K562 (cell line): Measurements from ENCODE around the gene CD37. TPM values are rescaled to one million over a fixed set of nuclear protein-coding genes. Genes with fewer than 3 reads are reported as not detected.
A peak's percentile ranks its signal among the peaks of the same experiment; 100 is the strongest.

Source experiments
- ATAC-seq: fragments of 200-7000 bp; cut with Tn5 transposase; 3 replicates; pipeline ENCODE4 v1.9.1; 2020; ENCODE audit warnings: moderate library complexity
- BruUV-seq: library from RNA; stranded (reverse); fragments of 400-500 nt; replicated peaks from 2 replicates; lab custom pipeline; 2021; lab: Mats Ljungman, UMichigan
- CTCF ChIA-PET: fragments of 300-600 bp; formaldehyde crosslinking; extraction: SDS; loops from one replicate; lab custom pipeline; 2021; ENCODE audit warnings: low intra/inter-chr PET ratio; lab: Yijun Ruan, JAX
- POLR2A ChIA-PET: fragments of 300-600, 350-650 bp; sonication (Branson Sonifier 250); formaldehyde crosslinking; extraction: SDS; loops from one replicate; lab custom pipeline; 2021; ENCODE audit warnings: antibody characterized with exemption, inconsistent platforms; lab: Yijun Ruan, JAX
- DNase-seq, 4 experiments: peaks; one replicate each; pipeline versions ENCODE4 v3.0.0 to v3.0.0-alpha.2; 2011 to 2018; ENCODE audit warnings: low spot score in 3 of 4, mixed read lengths in 3 of 4; ENCODE audit errors: extremely low read depth in 1 of 4
- FAIRE-seq: peaks from 2 replicates; lab custom pipeline; 2011; peaks lifted over from hg19 to GRCh38; lab: Jason Lieb, UNC
- H2AFZ ChIP-seq: 2 replicates; pipeline ENCODE4 v1.6.0; 2011; ENCODE audit warnings: low read depth, low read length, control low read depth, inconsistent platforms
- H3K27ac ChIP-seq: fragments of 200-600 bp; 3 replicates; pipeline ENCODE4 v1.8.0; 2011; ENCODE audit warnings: low read depth, mild to moderate bottlenecking, control low read depth, inconsistent platforms, low read length, moderate library complexity, mixed read lengths; ENCODE audit errors: extremely low read depth
- H3K27me3 ChIP-seq, 2 experiments: fragments of 300-600 bp in 1 of 2; 2 replicates in 1 of 2; 3 replicates in 1 of 2; pipeline versions ENCODE4 v1.6.0 to v1.8.0; 2011; ENCODE audit warnings: inconsistent platforms in 2 of 2, low read length in 2 of 2, mild to moderate bottlenecking in 1 of 2, mixed read lengths in 1 of 2, moderate library complexity in 1 of 2; ENCODE audit not compliant: control insufficient read depth in 2 of 2, insufficient read depth in 2 of 2
- H3K36me3 ChIP-seq: fragments of 300-600 bp; 3 replicates; pipeline ENCODE4 v1.8.0; 2011; ENCODE audit warnings: mild to moderate bottlenecking, low read length, inconsistent platforms; ENCODE audit not compliant: control insufficient read depth, insufficient read depth
- H3K4me1 ChIP-seq, 2 experiments: fragments of 200-600 bp in 1 of 2; replicated peaks in 1 of 2; 2 replicates in 1 of 2; 3 replicates in 1 of 2; pipeline versions ENCODE4 v1.5.1 to v1.8.0; 2011; ENCODE audit warnings: inconsistent platforms in 2 of 2, low read length in 2 of 2, mild to moderate bottlenecking in 1 of 2, mixed read lengths in 1 of 2, moderate library complexity in 1 of 2; ENCODE audit not compliant: control insufficient read depth in 2 of 2, insufficient read depth in 2 of 2
- H3K4me2 ChIP-seq: 2 replicates; pipeline ENCODE4 v1.6.1; 2011; ENCODE audit warnings: low read length, control low read depth, inconsistent platforms, mixed read lengths; ENCODE audit not compliant: insufficient read depth
- H3K4me3 ChIP-seq: fragments of 200-600 bp; sonication (generic), shearing (Covaris generic); 2 replicates; pipeline ENCODE4 v1.5.1; 2016; ENCODE audit warnings: control low read depth, inconsistent platforms
- H3K79me2 ChIP-seq: fragments of 200-600 bp; 3 replicates; pipeline ENCODE4 v1.8.0; 2011; ENCODE audit warnings: low read length, inconsistent platforms; ENCODE audit not compliant: control insufficient read depth, insufficient read depth
- H3K9ac ChIP-seq, 2 experiments: 2 replicates each; pipeline versions ENCODE4 v1.6.0 to v1.6.1; 2011; ENCODE audit warnings: low read depth in 2 of 2, low read length in 2 of 2, control low read depth in 1 of 2, inconsistent platforms in 1 of 2, mild to moderate bottlenecking in 1 of 2, mixed read lengths in 1 of 2; ENCODE audit not compliant: insufficient read depth in 1 of 2
- H3K9me1 ChIP-seq: one replicate; pipeline ENCODE4 v1.6.0; 2011; ENCODE audit warnings: inconsistent platforms, mild to moderate bottlenecking, low read length, moderate library complexity; ENCODE audit not compliant: control insufficient read depth, insufficient read depth
- H3K9me3 ChIP-seq: replicated peaks from 2 replicates; pipeline ENCODE4 v1.5.1; 2011; ENCODE audit warnings: low read depth, low read length, inconsistent platforms; ENCODE audit not compliant: control insufficient read depth, insufficient read depth
- H4K20me1 ChIP-seq: replicated peaks from 2 replicates; pipeline ENCODE4 v1.6.1; 2011; ENCODE audit warnings: low read length, inconsistent platforms, mixed read lengths; ENCODE audit not compliant: control insufficient read depth, insufficient read depth
- EWSR1 ChIP-seq: fragments of 450-650 bp; IDR thresholded peaks from 2 replicates; pipeline ENCODE4 v1.6.1; 2018; ENCODE audit warnings: borderline replicate concordance, mild to moderate bottlenecking, low read depth, moderate library complexity; ENCODE audit not compliant: partially characterized antibody
- HBP1 ChIP-seq: fragments of 450-650 bp; formaldehyde crosslinking; IDR thresholded peaks from 2 replicates; pipeline ENCODE4 v1.4.0; 2022; ENCODE audit warnings: missing genetic modification characterization
- HEY1 ChIP-seq: fragments of 250-450 bp; sonication (Bioruptor Pico); IDR thresholded peaks from 2 replicates; pipeline ENCODE4 v1.5.0; 2020; ENCODE audit warnings: mild to moderate bottlenecking, moderate library complexity, borderline replicate concordance
- IRF2 ChIP-seq: sonication (generic); formaldehyde crosslinking; IDR thresholded peaks from 2 replicates; pipeline ENCODE4 v1.8.1; 2022; ENCODE audit warnings: mild to moderate bottlenecking, missing genetic modification reagents
- STAT5B ChIP-seq: fragments of 250-450 bp; sonication (Bioruptor Pico); IDR thresholded peaks from 2 replicates; pipeline ENCODE4 v1.8.0; 2021; ENCODE audit warnings: mild to moderate bottlenecking, inconsistent platforms
- TBP ChIP-seq: optimal IDR thresholded peaks from 2 replicates; pipeline ENCODE3; 2011; ENCODE audit warnings: low read depth, low read length, improper control_type of control experiment
- WGBS: fragments of 100-300 bp; shearing (Covaris generic); methylation state at CpG from one replicate; pipeline ENCODE4 v1.1.6; 2016; ENCODE audit warnings: low coverage, mixed read lengths; ENCODE audit not compliant: insufficient coverage; ENCODE audit errors: missing lambda C conversion rate; 5-methylcytosine and 5-hydroxymethylcytosine counted together
- in situ Hi-C: fragments of 300-500 bp; cut with MboI; formaldehyde crosslinking; loops from 4 replicates; pipeline ENCODE4 v1.15.0; 2018; ENCODE audit warnings: inconsistent platforms, mixed read lengths
- intact Hi-C: fragments of 100-400 bp; cut with micrococcal nuclease; formaldehyde crosslinking; loops from 2 replicates; pipeline ENCODE4 v1.14.2; 2022
- polyA plus RNA-seq, 8 experiments: library from polyadenylated mRNA; depleted of rRNA in 4 of 8; stranded (reverse) in 5 of 8; unstranded in 3 of 8; fragments of >200 nt; fragmentation: Nextera tagmentation in 2 of 8; fragmentation: Illumina TruSeq in 1 of 8; extraction: Ambion mirVana in 2 of 8; extraction: Trizol in 1 of 8; gene quantifications; 2 replicates each; pipeline versions ENCODE4 v1.2.1 to v1.2.3, GENCODE V29; 2011 to 2014; ENCODE audit warnings: inconsistent platforms in 1 of 8, missing spikeins in 1 of 8
- total RNA-seq, 7 experiments: library from RNA; depleted of rRNA in 6 of 7; stranded (reverse); fragments of >200 nt in 6 of 7; fragmentation: Illumina TruSeq in 2 of 7; extraction: Trizol in 2 of 7; gene quantifications; 2 replicates each; pipeline versions ENCODE4 v1.2.1 to v1.2.3, GENCODE V29; 2011 to 2021; ENCODE audit warnings: low replicate concordance in 1 of 7
- TF ChIP-seq, protein P1 (sequence below): fragments of 250-450 bp; sonication (Bioruptor Pico); IDR thresholded peaks from 2 replicates; pipeline ENCODE4 v1.8.0; 2022; ENCODE audit warnings: inconsistent platforms
- TF ChIP-seq, protein P2 (sequence below): sonication (generic); formaldehyde crosslinking; IDR thresholded peaks from 2 replicates; pipeline ENCODE4 v1.8.0; 2023; ENCODE audit warnings: mild to moderate bottlenecking, missing genetic modification reagents

The CD37 gene
- total and polyA plus RNA-seq, 9 of the 15 experiments (the other 6 are each of a cell fraction or from before 2014, with no cell fraction given) = 2.5 to 19.0 (median 7.4) TPM

DNA sequence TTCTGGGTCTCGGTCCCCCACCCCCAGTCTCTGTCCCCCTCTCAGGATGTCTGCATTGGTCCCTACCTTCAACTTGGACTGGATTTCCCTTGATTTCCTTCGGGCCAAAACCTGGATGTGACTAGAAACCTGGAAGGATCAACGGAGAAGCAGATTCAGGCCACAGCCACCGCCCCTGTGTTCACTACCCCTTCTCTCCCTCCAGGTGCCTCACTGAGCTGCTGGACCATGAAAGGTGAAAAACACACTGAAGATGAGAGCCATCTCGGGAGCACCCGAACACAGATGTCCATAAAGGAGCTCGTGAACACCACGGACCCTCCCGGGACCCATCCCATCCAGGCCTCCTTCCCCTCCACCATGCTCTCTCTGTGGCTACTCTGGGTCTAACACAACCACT is 22.0 kb downstream of the CD37 start:
- Histone ChIP-seq H3K9me1 (no peaks in the 10 kb centered on the region), H2AFZ (no peak overlapping the region), H3K27ac (no peak overlapping the region), H3K27me3 (no peaks in the 10 kb centered on the region), H3K9me3 (no peaks in the 10 kb centered on the region), H3K9ac (peak overlapping the region in 1 of 2 experiments; percentile 65; a peak in 1 of 4 replicates), H4K20me1 (no peaks in the 10 kb centered on the region), H3K36me3 (peaks cover 21% of the 10 kb centered on the region; the same call in 1 of the 3 replicates), H3K4me3 (no peak overlapping the region), H3K4me1 (peaks cover 7 to 34% of the 10 kb centered on the region in 2 experiments; a peak in 4 of 5 replicates), H3K79me2 (peaks cover 7% of the 10 kb centered on the region; the same call in 1 of the 3 replicates), H3K4me2 (no peak overlapping the region)
- BruUV-seq = no TSS peak
- ATAC-seq (no peak), DNase-seq (no peak), FAIRE-seq (no peak)
- intact Hi-C loops = no loop called here
- ChIA-PET CTCF (no interaction called here), POLR2A (no interaction called here)
- 74% methylated on average over 7 of the region's 9 CpGs for WGBS
- in situ Hi-C loops = no loop called here
- TF ChIP-seq HEY1 (CRISPR knock-in tag) = no peak
- TF ChIP-seq IRF2 (CRISPR knock-in tag) = no peak
- TF ChIP-seq, protein P1, sequence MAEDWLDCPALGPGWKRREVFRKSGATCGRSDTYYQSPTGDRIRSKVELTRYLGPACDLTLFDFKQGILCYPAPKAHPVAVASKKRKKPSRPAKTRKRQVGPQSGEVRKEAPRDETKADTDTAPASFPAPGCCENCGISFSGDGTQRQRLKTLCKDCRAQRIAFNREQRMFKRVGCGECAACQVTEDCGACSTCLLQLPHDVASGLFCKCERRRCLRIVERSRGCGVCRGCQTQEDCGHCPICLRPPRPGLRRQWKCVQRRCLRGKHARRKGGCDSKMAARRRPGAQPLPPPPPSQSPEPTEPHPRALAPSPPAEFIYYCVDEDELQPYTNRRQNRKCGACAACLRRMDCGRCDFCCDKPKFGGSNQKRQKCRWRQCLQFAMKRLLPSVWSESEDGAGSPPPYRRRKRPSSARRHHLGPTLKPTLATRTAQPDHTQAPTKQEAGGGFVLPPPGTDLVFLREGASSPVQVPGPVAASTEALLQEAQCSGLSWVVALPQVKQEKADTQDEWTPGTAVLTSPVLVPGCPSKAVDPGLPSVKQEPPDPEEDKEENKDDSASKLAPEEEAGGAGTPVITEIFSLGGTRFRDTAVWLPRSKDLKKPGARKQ (CRISPR knock-in tag) = no peak
- TF ChIP-seq, protein P2, sequence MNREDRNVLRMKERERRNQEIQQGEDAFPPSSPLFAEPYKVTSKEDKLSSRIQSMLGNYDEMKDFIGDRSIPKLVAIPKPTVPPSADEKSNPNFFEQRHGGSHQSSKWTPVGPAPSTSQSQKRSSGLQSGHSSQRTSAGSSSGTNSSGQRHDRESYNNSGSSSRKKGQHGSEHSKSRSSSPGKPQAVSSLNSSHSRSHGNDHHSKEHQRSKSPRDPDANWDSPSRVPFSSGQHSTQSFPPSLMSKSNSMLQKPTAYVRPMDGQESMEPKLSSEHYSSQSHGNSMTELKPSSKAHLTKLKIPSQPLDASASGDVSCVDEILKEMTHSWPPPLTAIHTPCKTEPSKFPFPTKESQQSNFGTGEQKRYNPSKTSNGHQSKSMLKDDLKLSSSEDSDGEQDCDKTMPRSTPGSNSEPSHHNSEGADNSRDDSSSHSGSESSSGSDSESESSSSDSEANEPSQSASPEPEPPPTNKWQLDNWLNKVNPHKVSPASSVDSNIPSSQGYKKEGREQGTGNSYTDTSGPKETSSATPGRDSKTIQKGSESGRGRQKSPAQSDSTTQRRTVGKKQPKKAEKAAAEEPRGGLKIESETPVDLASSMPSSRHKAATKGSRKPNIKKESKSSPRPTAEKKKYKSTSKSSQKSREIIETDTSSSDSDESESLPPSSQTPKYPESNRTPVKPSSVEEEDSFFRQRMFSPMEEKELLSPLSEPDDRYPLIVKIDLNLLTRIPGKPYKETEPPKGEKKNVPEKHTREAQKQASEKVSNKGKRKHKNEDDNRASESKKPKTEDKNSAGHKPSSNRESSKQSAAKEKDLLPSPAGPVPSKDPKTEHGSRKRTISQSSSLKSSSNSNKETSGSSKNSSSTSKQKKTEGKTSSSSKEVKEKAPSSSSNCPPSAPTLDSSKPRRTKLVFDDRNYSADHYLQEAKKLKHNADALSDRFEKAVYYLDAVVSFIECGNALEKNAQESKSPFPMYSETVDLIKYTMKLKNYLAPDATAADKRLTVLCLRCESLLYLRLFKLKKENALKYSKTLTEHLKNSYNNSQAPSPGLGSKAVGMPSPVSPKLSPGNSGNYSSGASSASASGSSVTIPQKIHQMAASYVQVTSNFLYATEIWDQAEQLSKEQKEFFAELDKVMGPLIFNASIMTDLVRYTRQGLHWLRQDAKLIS (CRISPR knock-in tag) = no peak
- no peak for TF ChIP-seq STAT5B
- TF ChIP-seq EWSR1 = no peak
- TF ChIP-seq HBP1 (CRISPR knock-in tag) = no peak
- TF ChIP-seq TBP = no peak
